A673 (cell line): Measurements from ENCODE around the gene ADAMTS14. TPM values are rescaled to one million over a fixed set of nuclear protein-coding genes. Genes with fewer than 3 reads are reported as not detected.

Experiments
- BruUV-seq: library from RNA; stranded (reverse); fragments of 400-500 nt; replicated peaks from 2 replicates; lab custom pipeline; 2021; lab: Mats Ljungman, UMichigan
- CTCF ChIA-PET: fragments of 300-600 bp; sonication (Branson Sonifier 250); formaldehyde crosslinking; loops from one replicate; lab custom pipeline; 2022; ENCODE audit warnings: antibody characterized with exemption; lab: Charles Lee
- POLR2A ChIA-PET: fragments of 300-600 bp; sonication (Branson Sonifier 250); formaldehyde crosslinking; loops from one replicate; lab custom pipeline; 2022; ENCODE audit warnings: antibody characterized with exemption; ENCODE audit not compliant: low non-redundant PET; lab: Charles Lee
- DNase-seq: peaks from one replicate; pipeline ENCODE4 v3.0.0-alpha.2; 2015; ENCODE audit warnings: low spot score
- H3K27ac ChIP-seq: fragments of 200-600 bp; sonication (generic); 2 replicates; pipeline ENCODE4 v1.5.1; 2016; ENCODE audit warnings: mixed run types, low read depth, mild to moderate bottlenecking, mixed read lengths, antibody characterized with exemption, low read length; ENCODE audit not compliant: poor library complexity, severe bottlenecking
- H3K27me3 ChIP-seq: fragments of 200-600 bp; sonication (generic); replicated peaks from 2 replicates; pipeline ENCODE4 v1.6.1; 2017; ENCODE audit warnings: mixed run types, low read depth, mild to moderate bottlenecking, mixed read lengths, antibody characterized with exemption, low read length; ENCODE audit not compliant: insufficient read depth, poor library complexity
- H3K36me3 ChIP-seq: fragments of 200-600 bp; sonication (generic); 2 replicates; pipeline ENCODE4 v1.6.1; 2016; ENCODE audit warnings: mixed run types, mild to moderate bottlenecking, mixed read lengths, antibody characterized with exemption, low read length; ENCODE audit not compliant: insufficient read depth, poor library complexity, severe bottlenecking
- H3K4me1 ChIP-seq: fragments of 200-600 bp; sonication (generic); 2 replicates; pipeline ENCODE4 v1.6.1; 2017; ENCODE audit warnings: mixed run types, mild to moderate bottlenecking, mixed read lengths, antibody characterized with exemption, low read length; ENCODE audit not compliant: insufficient read depth, poor library complexity, severe bottlenecking
- H3K4me3 ChIP-seq: fragments of 200-600 bp; sonication (generic); 2 replicates; pipeline ENCODE4 v1.5.1; 2016; ENCODE audit warnings: low read depth, mixed run types, mild to moderate bottlenecking, mixed read lengths, low read length; ENCODE audit not compliant: poor library complexity, severe bottlenecking
- H3K9me3 ChIP-seq: fragments of 200-600 bp; sonication (generic); 2 replicates; pipeline ENCODE4 v1.6.1; 2016; ENCODE audit warnings: mixed run types, low read depth, mild to moderate bottlenecking, mixed read lengths, antibody characterized with exemption, low read length; ENCODE audit not compliant: poor library complexity, severe bottlenecking
- EZH2 ChIP-seq: fragments of 200-600 bp; sonication (generic); IDR thresholded peaks from 2 replicates; pipeline ENCODE4 v1.6.1; 2017; ENCODE audit warnings: borderline replicate concordance, low read depth, mild to moderate bottlenecking, mixed read lengths, antibody characterized with exemption, low read length; ENCODE audit not compliant: poor library complexity, severe bottlenecking
- intact Hi-C: fragments of 100-400 bp; cut with micrococcal nuclease; formaldehyde crosslinking; loops from one replicate; pipeline ENCODE4 v1.10.0; 2022; ENCODE audit not compliant: unreplicated experiment
- total RNA-seq: library from RNA; stranded (reverse); gene quantifications from 2 replicates; pipeline ENCODE4 v1.2.3, GENCODE V29; 2021
- TF ChIP-seq, protein P1 (sequence below): fragments of 300-800, 200-600 bp; sonication (generic); conservative IDR thresholded peaks from 2 replicates; pipeline ENCODE4 v1.5.1; 2017; ENCODE audit warnings: low read depth, mild to moderate bottlenecking, antibody characterized with exemption, low read length, moderate library complexity, mixed read lengths

Gene ADAMTS14
- total RNA-seq, 1 experiment from 2014 or later = 0.21 TPM

DNA sequence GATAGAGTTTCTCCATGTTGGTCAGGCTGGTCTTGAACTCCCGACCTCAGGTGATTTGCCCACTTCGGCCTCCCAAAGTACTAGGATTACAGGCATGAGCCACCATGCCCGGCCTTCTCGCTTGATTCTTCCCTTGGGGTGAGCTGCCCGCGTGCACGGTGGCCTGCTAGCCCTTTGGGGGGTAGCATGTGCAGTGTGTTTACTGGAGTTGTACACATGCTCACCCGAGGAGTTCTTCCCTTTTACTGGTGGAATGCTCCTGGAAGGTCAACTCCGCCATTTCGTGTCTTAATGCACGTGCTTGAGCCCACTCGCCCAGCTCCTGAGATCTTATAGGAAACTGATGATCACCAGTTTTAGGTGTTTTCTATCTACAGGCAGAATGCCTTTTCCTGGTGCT lies 17.0 kb upstream of the ADAMTS14 start:
- POLR2A ChIA-PET = no interaction called here
- intact Hi-C loops = no loop called here
- DNase-seq = no peak
- Histone ChIP-seq H3K4me3 (no peak overlapping the region), H3K27me3 (no peaks in the 10 kb centered on the region), H3K27ac (no peak overlapping the region), H3K9me3 (no peaks in the 10 kb centered on the region), H3K4me1 (no peaks in the 10 kb centered on the region), H3K36me3 (no peaks in the 10 kb centered on the region)
- BruUV-seq = no TSS peak
- TF ChIP-seq EZH2 = no peak
- TF ChIP-seq, protein P1, sequence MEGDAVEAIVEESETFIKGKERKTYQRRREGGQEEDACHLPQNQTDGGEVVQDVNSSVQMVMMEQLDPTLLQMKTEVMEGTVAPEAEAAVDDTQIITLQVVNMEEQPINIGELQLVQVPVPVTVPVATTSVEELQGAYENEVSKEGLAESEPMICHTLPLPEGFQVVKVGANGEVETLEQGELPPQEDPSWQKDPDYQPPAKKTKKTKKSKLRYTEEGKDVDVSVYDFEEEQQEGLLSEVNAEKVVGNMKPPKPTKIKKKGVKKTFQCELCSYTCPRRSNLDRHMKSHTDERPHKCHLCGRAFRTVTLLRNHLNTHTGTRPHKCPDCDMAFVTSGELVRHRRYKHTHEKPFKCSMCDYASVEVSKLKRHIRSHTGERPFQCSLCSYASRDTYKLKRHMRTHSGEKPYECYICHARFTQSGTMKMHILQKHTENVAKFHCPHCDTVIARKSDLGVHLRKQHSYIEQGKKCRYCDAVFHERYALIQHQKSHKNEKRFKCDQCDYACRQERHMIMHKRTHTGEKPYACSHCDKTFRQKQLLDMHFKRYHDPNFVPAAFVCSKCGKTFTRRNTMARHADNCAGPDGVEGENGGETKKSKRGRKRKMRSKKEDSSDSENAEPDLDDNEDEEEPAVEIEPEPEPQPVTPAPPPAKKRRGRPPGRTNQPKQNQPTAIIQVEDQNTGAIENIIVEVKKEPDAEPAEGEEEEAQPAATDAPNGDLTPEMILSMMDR = no peak
- CTCF ChIA-PET = no interaction called here

DNA sequence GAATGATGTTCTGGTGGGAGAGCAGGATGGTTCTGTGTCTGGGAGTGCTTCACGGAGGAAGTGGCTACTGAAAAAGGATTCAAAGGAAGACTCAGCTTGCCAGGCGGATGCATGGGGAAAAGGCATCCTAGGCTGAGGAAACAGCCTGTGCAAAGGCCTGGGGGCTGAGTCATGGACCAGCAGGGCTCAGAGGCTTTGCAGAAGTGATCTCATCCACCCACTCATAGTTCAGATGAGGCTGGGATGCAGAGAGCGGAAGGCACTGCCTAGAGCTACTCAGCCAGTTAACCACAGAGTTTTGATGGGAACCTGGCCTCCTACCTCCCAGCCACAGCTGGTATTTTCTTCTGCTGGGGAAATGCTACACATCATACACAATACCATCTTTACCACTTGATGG lies 15.8 kb upstream of the ADAMTS14 start:
- TF ChIP-seq, protein P1 = no peak
- no peak for TF ChIP-seq EZH2
- intact Hi-C loops = no loop called here
- Histone ChIP-seq H3K27ac (no peak overlapping the region), H3K27me3 (no peaks in the 10 kb centered on the region), H3K9me3 (no peaks in the 10 kb centered on the region), H3K4me1 (no peaks in the 10 kb centered on the region), H3K36me3 (no peaks in the 10 kb centered on the region), H3K4me3 (no peak overlapping the region)
- CTCF ChIA-PET = no interaction called here
- DNase-seq = no peak
- POLR2A ChIA-PET = no interaction called here
- BruUV-seq = no TSS peak

DNA sequence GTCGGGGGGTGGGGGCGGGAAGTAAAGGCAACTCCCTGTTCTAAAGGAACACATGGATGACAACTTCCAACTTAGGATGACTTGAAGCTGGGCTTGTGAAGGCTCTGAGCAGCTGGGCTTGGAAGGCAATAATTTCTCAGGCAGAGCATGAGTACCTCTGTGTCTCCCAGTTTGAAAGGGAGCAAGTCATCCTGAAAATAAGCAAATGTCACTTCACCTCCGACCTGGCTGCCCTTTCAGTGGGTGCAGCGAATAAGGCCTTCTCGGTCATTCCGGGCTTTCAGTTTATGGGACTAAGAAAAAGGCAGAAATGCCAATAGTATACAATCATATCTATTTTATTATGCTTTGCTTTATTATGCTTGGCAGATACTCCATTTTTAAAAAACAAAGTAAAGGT lies 15.3 kb upstream of the ADAMTS14 start:
- no TSS peak for BruUV-seq
- ChIA-PET CTCF (no interaction called here), POLR2A (no interaction called here)
- H3K27ac ChIP-seq = no peak overlapping the region
- TF ChIP-seq, protein P1 = no peak
- TF ChIP-seq EZH2 = no peak
- intact Hi-C loops = no loop called here
- no peaks in the 10 kb centered on the region for H3K36me3 ChIP-seq
- no peaks in the 10 kb centered on the region for H3K9me3 ChIP-seq
- no peak overlapping the region for H3K4me3 ChIP-seq
- no peaks in the 10 kb centered on the region for H3K27me3 ChIP-seq
- DNase-seq = no peak
- no peaks in the 10 kb centered on the region for H3K4me1 ChIP-seq
